T-helper 2 cell treated with Interferon-gamma antibody and Interleukin-4, amounts not matched to agents 100 ng/mL and 5 ng/mL, for 36 hours (primary cell): ENCODE data around the gene NCOA5. TPM values are rescaled to one million over a fixed set of nuclear protein-coding genes. Genes with fewer than 3 reads are reported as not detected.
"Not testable (repeated sequence)": the region's sequence is repeated elsewhere in the genome, so short reads cannot be mapped to it uniquely, and the experiment has no call there.

Source experiments
- intact Hi-C: fragments of 100-400 bp; cut with micrococcal nuclease; formaldehyde crosslinking; loops from one replicate; pipeline ENCODE4 v1.15.1; 2023
- total RNA-seq: library from RNA; stranded (reverse); gene quantifications from 2 replicates; pipeline ENCODE4 v1.2.3, GENCODE V29; 2022

Gene NCOA5
- total RNA-seq, 1 donor from 2014 or later: 40.2 TPM

GRCh38 chr20:46093531-46093930 is 3.8 kb upstream of the NCOA5 start:
- intact Hi-C loops: no loop called here

GRCh38 chr20:46091622-46092535 is 2.1 kb upstream of the NCOA5 start:
- intact Hi-C loops: not testable (repeated sequence)

DNA sequence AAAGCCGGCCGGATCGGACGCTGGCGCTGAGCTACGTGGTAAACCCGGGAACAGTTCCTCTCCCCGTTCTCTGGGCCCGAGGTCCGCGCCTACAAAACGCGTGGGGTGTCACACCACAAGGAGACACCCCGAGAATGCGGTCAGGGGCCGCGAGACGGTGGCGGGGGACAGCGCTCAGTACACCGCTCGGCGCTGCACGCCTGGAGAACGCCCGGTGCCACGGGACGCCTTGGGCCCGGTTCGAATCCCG is 670 bp downstream of the NCOA5 start:
- intact Hi-C loops: loop anchor here (1.0 to 5.0 kb wide), 3 partner anchors 66 to 297 kb away; partner anchors contain the start of genes DNTTIP1, WFDC3 and ZNF335

GRCh38 chr20:46088409-46089166 is 1.2 kb downstream of the NCOA5 start:
- intact Hi-C loops: loop anchor here (1.0 to 5.0 kb wide), 3 partner anchors 66 to 296 kb away; partner anchors contain the start of genes DNTTIP1, WFDC3 and ZNF335

DNA sequence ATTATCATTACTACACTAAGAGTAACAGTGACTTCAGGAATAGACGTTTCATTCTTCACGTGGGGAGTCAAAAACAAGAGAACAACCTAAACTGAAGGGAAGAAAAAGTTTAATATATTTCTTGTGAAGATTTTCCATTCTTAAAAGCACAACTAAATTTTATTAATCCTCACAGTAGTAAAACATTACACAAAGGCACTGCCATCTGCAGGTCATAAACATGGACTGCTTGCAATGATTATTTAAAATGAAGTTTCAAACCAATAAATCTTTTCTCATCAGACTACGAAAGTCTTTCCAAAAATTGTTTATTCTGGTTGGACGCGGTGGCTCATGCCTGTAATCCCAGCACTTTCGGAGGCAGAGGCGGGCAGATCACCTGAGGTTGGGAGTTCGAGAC is 2.6 kb downstream of the NCOA5 start:
- intact Hi-C loops: loop anchor here (5.0 kb wide), 1 partner anchor 295 kb away; the partner anchor contains the start of genes DNTTIP1 and WFDC3

GRCh38 chr20:46085179-46085851 is 4.4 kb downstream of the NCOA5 start:
- intact Hi-C loops: loop anchor here (5.0 kb wide), 1 partner anchor 293 kb away; the partner anchor contains the start of genes DNTTIP1 and WFDC3

GRCh38 chr20:46084805-46085178 is 5.0 kb downstream of the NCOA5 start:
- intact Hi-C loops: loop anchor here (5.0 kb wide), 1 partner anchor 292 kb away; the partner anchor contains the start of genes DNTTIP1 and WFDC3

GRCh38 chr20:46083531-46084061 is 6.2 kb downstream of the NCOA5 start:
- intact Hi-C loops: no loop called here

DNA sequence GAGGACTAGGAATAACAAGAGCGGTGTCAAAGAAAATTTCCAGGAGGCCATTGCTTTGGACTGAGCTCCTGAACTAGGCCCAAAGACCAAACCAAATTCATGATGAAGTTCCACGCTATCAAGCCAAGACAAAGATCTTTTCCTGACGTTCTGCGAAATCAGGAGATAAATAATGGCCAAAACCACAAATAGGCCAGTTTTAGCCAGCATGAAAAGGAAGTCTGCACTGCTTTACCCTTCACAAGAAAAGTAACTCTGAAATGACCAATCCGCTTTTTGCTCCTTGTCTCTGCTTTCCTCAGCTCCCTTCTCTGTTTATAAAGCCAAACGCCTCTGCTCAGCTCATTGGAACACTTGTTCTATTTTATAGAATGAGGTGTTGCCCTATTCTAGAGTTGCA is 6.7 kb downstream of the NCOA5 start:
- intact Hi-C loops: no loop called here

GRCh38 chr20:46081074-46081473 is 8.7 kb downstream of the NCOA5 start:
- intact Hi-C loops: no loop called here

- intact Hi-C loops: no loop called here
These were observed 10.8 kb downstream of the NCOA5 start for GRCh38 chr20:46078954-46079353.

- intact Hi-C loops: no loop called here
These were observed 12.0 kb downstream of the NCOA5 start for GRCh38 chr20:46077642-46078305.

- intact Hi-C loops: no loop called here
These were observed 13.0 kb downstream of the NCOA5 start for GRCh38 chr20:46076806-46077205.

DNA sequence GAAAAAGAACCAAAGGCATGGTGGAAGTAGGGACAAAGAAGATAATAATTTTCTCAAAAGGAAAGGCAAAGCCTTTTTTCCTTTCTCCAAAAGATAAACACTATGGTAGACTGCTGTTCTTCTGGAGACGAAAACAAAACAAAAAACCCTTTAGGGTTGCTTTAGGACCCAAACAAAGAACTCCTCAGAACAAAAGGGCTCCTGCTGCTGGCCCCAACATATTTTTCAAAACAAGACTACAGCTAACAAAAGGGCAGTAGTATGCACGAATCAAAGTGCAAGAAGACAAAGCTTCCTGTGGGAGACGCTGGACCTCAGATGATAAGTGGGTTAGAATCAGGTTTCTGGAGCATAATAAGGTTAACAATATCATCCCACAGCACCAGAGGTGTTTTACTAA is 15.8 kb downstream of the NCOA5 start:
- intact Hi-C loops: no loop called here

GRCh38 chr20:46073443-46073842 is 16.3 kb downstream of the NCOA5 start:
- intact Hi-C loops: no loop called here

- intact Hi-C loops: no loop called here
These were observed 16.7 kb downstream of the NCOA5 start for GRCh38 chr20:46073024-46073423.

DNA sequence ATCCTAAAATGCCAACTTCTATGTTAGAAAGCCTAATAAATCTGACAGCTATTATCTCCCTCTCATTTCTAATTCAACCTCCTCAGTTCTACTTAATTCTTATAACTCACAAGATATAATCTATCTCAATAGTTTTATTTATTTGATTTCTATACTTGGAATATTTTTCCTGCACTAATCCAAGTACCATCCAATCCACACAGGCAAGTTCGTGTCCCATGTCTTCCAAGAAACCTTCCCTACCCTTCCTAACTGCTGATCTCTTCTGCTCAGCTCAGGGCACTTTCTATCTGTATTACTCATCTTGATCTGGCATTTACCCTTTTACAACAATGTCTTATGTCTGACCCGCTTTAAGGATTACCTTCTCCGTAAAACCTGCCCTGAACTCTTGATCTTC is 18.2 kb downstream of the NCOA5 start:
- intact Hi-C loops: no loop called here

DNA sequence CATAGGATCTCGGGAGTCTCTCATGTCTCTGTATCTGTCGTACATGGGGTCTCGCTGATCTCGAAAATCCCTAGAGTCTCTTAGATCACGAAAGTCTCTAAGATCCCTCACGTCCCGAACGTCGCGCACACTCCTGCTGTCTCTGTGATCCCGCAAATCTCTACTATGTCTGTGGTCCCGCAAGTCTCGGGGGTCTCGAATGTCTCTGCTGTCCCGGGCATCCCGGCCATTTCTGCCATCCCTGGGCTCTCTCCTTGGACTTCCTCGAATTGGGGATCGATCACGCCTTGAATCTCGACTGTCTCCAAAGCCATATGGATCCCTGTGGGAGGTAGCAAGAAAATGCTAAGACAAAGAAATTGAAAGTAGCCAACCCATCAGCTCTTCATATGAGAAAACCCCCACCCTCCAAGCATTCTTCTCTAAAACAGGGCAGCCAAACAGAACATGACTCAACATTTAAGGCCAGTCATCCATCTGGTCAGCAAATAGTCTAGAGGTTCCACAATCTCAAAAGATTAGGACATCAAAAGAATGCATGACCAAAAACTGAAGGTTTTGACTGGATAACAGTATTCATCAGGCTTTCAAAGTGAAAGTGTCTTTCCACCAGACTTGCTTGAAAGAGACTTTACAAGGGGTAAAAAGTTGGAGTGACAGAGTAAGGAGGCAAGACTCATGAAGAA is 19.4 kb downstream of the NCOA5 start:
- intact Hi-C loops: no loop called here

DNA sequence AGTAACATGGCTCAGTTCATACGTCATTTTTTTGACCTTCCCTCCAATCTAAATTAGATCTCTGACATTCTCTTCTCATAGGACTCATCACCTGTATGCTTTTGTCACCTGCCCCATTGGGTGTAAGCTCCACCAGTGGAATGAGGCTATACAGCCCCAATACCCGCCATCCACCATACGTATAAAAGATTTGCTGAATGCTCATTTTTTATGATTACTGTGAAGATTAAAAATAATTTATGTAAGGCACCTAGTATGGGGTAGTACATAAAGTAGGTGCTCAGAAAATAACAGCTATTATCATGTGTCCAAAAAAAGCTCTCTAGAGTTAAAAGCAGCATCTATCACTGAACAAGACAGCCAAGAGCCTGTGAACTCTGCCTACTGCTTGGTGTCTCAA is 24.1 kb downstream of the NCOA5 start:
- intact Hi-C loops: no loop called here

GRCh38 chr20:46065006-46065405 is 24.8 kb downstream of the NCOA5 start:
- intact Hi-C loops: no loop called here
